Endothelial cell of umbilical vein (primary cell): ENCODE measurements around the gene GARIN5B. TPM values are rescaled to one million over a fixed set of nuclear protein-coding genes. Genes with fewer than 3 reads are reported as not detected.

ENCODE experiments used
- BruUV-seq: library from RNA; stranded (reverse); fragments of 400-500 nt; replicated peaks from 2 replicates; lab custom pipeline; 2021; lab: Mats Ljungman, UMichigan
- CTCF ChIA-PET: fragments of 300-600, 350-600 bp; sonication (Branson Sonifier 250); formaldehyde crosslinking; loops from one replicate; lab custom pipeline; 2021; ENCODE audit warnings: antibody characterized with exemption, inconsistent platforms; lab: Charles Lee
- POLR2A ChIA-PET: fragments of 300-600, 350-600 bp; sonication (Branson Sonifier 250); formaldehyde crosslinking; loops from one replicate; lab custom pipeline; 2021; ENCODE audit warnings: antibody characterized with exemption, inconsistent platforms; lab: Charles Lee
- DNase-seq: peaks from one replicate; pipeline ENCODE4 v3.0.0-alpha.2; 2011; ENCODE audit warnings: low read depth, low spot score
- FAIRE-seq: peaks from 2 replicates; lab custom pipeline; 2011; peaks lifted over from hg19 to GRCh38; lab: Jason Lieb, UNC
- H2AFZ ChIP-seq: 2 replicates; pipeline ENCODE4 v1.6.0; 2012; ENCODE audit warnings: low read depth, low read length, control low read depth, inconsistent platforms
- H3K27ac ChIP-seq: 2 replicates; pipeline ENCODE4 v1.5.1; 2011; ENCODE audit warnings: low read depth, mild to moderate bottlenecking, control low read depth, low read length, moderate library complexity; ENCODE audit not compliant: insufficient read depth
- H3K27me3 ChIP-seq, 2 experiments: 2 replicates each; pipeline versions ENCODE4 v1.6.0 to v1.6.1; 2011; ENCODE audit warnings: low read length in 2 of 2, mixed read lengths in 1 of 2; ENCODE audit not compliant: control insufficient read depth in 2 of 2, insufficient read depth in 2 of 2
- H3K36me3 ChIP-seq, 2 experiments: 2 replicates in 1 of 2; 3 replicates in 1 of 2; pipeline ENCODE4 v1.5.1; 2011; ENCODE audit warnings: low read length in 2 of 2, mild to moderate bottlenecking in 1 of 2, moderate library complexity in 1 of 2; ENCODE audit not compliant: control insufficient read depth in 2 of 2, insufficient read depth in 2 of 2; ENCODE audit errors: extremely low read depth in 1 of 2
- H3K4me1 ChIP-seq: 3 replicates; pipeline ENCODE4 v1.5.1; 2011; ENCODE audit warnings: mild to moderate bottlenecking, low read length; ENCODE audit not compliant: control insufficient read depth, insufficient read depth; ENCODE audit errors: extremely low read depth
- H3K4me2 ChIP-seq: 2 replicates; pipeline ENCODE4 v1.6.1; 2011; ENCODE audit warnings: low read length, control low read depth, mixed read lengths; ENCODE audit not compliant: insufficient read depth
- H3K4me3 ChIP-seq, 3 experiments: fragments of 200-600 bp in 1 of 3; sonication (generic), shearing (Covaris generic) in 1 of 3; replicated peaks in 1 of 3; 2 replicates each; pipeline ENCODE4 v1.5.1; 2011 to 2016; ENCODE audit warnings: control low read depth in 3 of 3, low read length in 3 of 3, mild to moderate bottlenecking in 2 of 3, inconsistent platforms in 1 of 3, low read depth in 1 of 3, moderate library complexity in 1 of 3; ENCODE audit not compliant: insufficient read depth in 1 of 3
- H3K79me2 ChIP-seq: 2 replicates; pipeline ENCODE4 v1.6.0; 2012; ENCODE audit warnings: low read length, inconsistent platforms; ENCODE audit not compliant: control insufficient read depth, insufficient read depth
- H3K9ac ChIP-seq: replicated peaks from 2 replicates; pipeline ENCODE3; 2011; ENCODE audit warnings: low read length, control low read depth; ENCODE audit not compliant: insufficient read depth; ENCODE audit errors: extremely low read depth
- H3K9me1 ChIP-seq: replicated peaks from 3 replicates; pipeline ENCODE4 v1.6.0; 2011; ENCODE audit warnings: mild to moderate bottlenecking, low read length; ENCODE audit not compliant: control insufficient read depth, insufficient read depth; ENCODE audit errors: extremely low read depth
- H3K9me3 ChIP-seq: replicated peaks from 2 replicates; pipeline ENCODE4 v1.5.1; 2012; ENCODE audit warnings: low read length, inconsistent platforms; ENCODE audit not compliant: control insufficient read depth, insufficient read depth
- H4K20me1 ChIP-seq: replicated peaks from 2 replicates; pipeline ENCODE3; 2011; ENCODE audit warnings: mild to moderate bottlenecking, low read length; ENCODE audit not compliant: control insufficient read depth, insufficient read depth; ENCODE audit errors: extremely low read depth
- EZH2 ChIP-seq: IDR thresholded peaks from 2 replicates; pipeline ENCODE4 v1.6.1; 2012; ENCODE audit warnings: borderline replicate concordance, low read depth, mild to moderate bottlenecking, moderate library complexity, low read length, inconsistent platforms; ENCODE audit not compliant: severe bottlenecking
- FOS ChIP-seq: IDR thresholded peaks from 2 replicates; pipeline ENCODE4 v1.6.1; 2011; ENCODE audit warnings: mild to moderate bottlenecking, low read length, moderate library complexity, borderline replicate concordance; ENCODE audit not compliant: insufficient read depth
- GATA2 ChIP-seq: IDR thresholded peaks from 2 replicates; pipeline ENCODE4 v1.7.0; 2011; ENCODE audit warnings: low read depth, mild to moderate bottlenecking, moderate library complexity, mixed read lengths, low read length; ENCODE audit not compliant: insufficient read length, insufficient read depth
- JUN ChIP-seq: IDR thresholded peaks from 2 replicates; pipeline ENCODE4 v1.6.1; 2011; ENCODE audit warnings: borderline replicate concordance, low read depth; ENCODE audit not compliant: insufficient read length, insufficient read depth
- MYC ChIP-seq: IDR thresholded peaks from one replicate; pipeline ENCODE4 v1.6.1; 2011; ENCODE audit warnings: mild to moderate bottlenecking, low read depth, low read length
- POLR2A ChIP-seq: IDR thresholded peaks from 2 replicates; pipeline ENCODE4 v1.6.1; 2012; ENCODE audit warnings: low read depth, mild to moderate bottlenecking, control low read depth, low read length
- POLR2AphosphoS5 ChIP-seq: IDR thresholded peaks from 2 replicates; pipeline ENCODE4 v1.6.1; 2012; ENCODE audit warnings: low read depth, mild to moderate bottlenecking, control low read depth, low read length, moderate library complexity; ENCODE audit not compliant: insufficient read depth
- dilution Hi-C: fragments of 300-500 bp; cut with MboI; formaldehyde crosslinking; loops from one replicate; pipeline ENCODE4 v1.15.0; 2019; ENCODE audit warnings: low sequenced_read_pairs; ENCODE audit not compliant: extremely low pct_ligation_motif_present
- intact Hi-C: fragments of 100-400 bp; cut with micrococcal nuclease; formaldehyde crosslinking; loops from one replicate; pipeline ENCODE4 v1.10.0; 2022
- polyA plus RNA-seq, 4 experiments: library from polyadenylated mRNA; depleted of rRNA in 3 of 4; stranded (reverse) in 3 of 4; unstranded in 1 of 4; fragments of >200 nt; gene quantifications; 2 replicates each; pipeline versions ENCODE4 v1.2.1 to v1.2.3, GENCODE V29; 2011 to 2012; ENCODE audit warnings: missing spikeins in 1 of 4
- total RNA-seq: library from RNA; stranded (reverse); gene quantifications from 2 replicates; pipeline ENCODE4 v1.2.3, GENCODE V29; 2021
- TF ChIP-seq, protein P1 (sequence below): IDR thresholded peaks from 2 replicates; pipeline ENCODE4 v1.6.1; 2011; ENCODE audit not compliant: insufficient read depth, insufficient read length
- TF ChIP-seq, protein P2 (sequence below), 2 donors: IDR thresholded peaks; 1 replicate in 1 of 2; 2 replicates in 1 of 2; pipeline ENCODE4 v1.5.1; 2011; ENCODE audit warnings: low read length in 2 of 2, mild to moderate bottlenecking in 2 of 2, moderate library complexity in 2 of 2, control low read depth in 1 of 2, inconsistent platforms in 1 of 2, low read depth in 1 of 2; ENCODE audit not compliant: insufficient read depth in 1 of 2; ENCODE audit errors: extremely low read depth in 1 of 2

GARIN5B gene
- total and polyA plus RNA-seq, 2 donors (not counting 3 experiments of a cell fraction or from before 2014, with no cell fraction given), result not detected

DNA sequence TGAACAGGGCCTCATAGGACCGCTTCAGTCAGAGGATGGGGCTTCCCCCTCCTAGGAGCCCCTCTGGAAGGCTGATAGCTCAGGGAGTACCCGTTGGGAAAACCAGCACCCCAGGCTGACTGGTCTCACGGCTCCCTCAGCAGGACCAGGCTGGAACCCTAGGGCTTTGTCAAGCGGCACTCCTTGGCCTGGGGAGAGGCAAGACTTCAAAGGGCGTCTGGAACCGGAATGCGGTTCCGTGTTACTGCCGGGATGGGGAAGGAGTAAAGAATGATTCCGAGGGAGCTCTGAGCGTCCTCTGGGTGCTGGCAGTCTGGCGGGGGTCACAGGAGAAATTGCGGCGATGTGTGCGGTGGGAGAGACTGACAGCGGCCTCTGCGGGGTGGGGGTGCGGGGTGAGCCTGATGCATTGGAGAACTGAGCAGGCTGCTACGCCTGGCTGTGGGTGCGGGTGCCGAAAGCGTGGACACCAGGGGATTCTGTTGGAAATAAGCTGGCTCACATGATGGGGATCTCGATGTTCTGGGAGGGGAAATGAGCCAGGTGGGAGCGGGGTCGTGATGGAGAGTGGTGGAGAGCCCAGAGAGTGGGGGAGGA, 10.4 kb downstream of the GARIN5B start:
- no TSS peak for BruUV-seq
- CTCF ChIA-PET, result interaction anchor here (0.8 to 1.0 kb wide), 2 partner anchors 13 to 66 kb away, joined by 3 read pairs; partner anchors contain the start of gene KMT5C
- intact Hi-C loops, result loop anchor here (1.0 kb wide), 1 partner anchor 13 kb away; the partner anchor contains the start of gene KMT5C

More for the DNA sequence above, 10.4 kb downstream of the GARIN5B start:
- Histone ChIP-seq H3K27ac (no peak overlapping the region), H4K20me1 (no peaks in the 10 kb centered on the region), H3K4me1 (peaks cover 4% of the 10 kb centered on the region), H3K27me3 (peaks cover 26 to 31% of the 10 kb centered on the region in 2 experiments), H3K4me2 (no peak overlapping the region), H3K36me3 (no peaks in the 10 kb centered on the region), H3K4me3 (no peak overlapping the region), H3K9me3 (no peaks in the 10 kb centered on the region), H2AFZ (no peak overlapping the region), H3K9me1 (no peaks in the 10 kb centered on the region), H3K9ac (no peak overlapping the region), H3K79me2 (no peaks in the 10 kb centered on the region)
- TF ChIP-seq POLR2AphosphoS5 (no peak), POLR2A (no peak), EZH2 (no peak), MYC (no peak), FOS (no peak), GATA2 (no peak), JUN (no peak)
- TF ChIP-seq, protein P1, sequence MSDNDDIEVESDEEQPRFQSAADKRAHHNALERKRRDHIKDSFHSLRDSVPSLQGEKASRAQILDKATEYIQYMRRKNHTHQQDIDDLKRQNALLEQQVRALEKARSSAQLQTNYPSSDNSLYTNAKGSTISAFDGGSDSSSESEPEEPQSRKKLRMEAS, result no peak
- TF ChIP-seq, protein P2, sequence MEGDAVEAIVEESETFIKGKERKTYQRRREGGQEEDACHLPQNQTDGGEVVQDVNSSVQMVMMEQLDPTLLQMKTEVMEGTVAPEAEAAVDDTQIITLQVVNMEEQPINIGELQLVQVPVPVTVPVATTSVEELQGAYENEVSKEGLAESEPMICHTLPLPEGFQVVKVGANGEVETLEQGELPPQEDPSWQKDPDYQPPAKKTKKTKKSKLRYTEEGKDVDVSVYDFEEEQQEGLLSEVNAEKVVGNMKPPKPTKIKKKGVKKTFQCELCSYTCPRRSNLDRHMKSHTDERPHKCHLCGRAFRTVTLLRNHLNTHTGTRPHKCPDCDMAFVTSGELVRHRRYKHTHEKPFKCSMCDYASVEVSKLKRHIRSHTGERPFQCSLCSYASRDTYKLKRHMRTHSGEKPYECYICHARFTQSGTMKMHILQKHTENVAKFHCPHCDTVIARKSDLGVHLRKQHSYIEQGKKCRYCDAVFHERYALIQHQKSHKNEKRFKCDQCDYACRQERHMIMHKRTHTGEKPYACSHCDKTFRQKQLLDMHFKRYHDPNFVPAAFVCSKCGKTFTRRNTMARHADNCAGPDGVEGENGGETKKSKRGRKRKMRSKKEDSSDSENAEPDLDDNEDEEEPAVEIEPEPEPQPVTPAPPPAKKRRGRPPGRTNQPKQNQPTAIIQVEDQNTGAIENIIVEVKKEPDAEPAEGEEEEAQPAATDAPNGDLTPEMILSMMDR (IDR thresholded peaks at IDR 0.05; ENCODE audit: extremely low read depth in 1 of 2, insufficient read depth in 1 of 2, low read depth in 1 of 2, low read length in 2 of 2), result no peak
- dilution Hi-C loops, result no loop called here
- no peak for FAIRE-seq
- POLR2A ChIA-PET, result no interaction called here
- DNase-seq, result no peak
